H1 (cell line): ENCODE results near the gene CHSY1. TPM values are rescaled to one million over a fixed set of nuclear protein-coding genes. Genes with fewer than 3 reads are reported as not detected.

Source experiments
- CTCF ChIA-PET: fragments of 300-600 bp; sonication (Branson Sonifier 250); formaldehyde crosslinking; loops from one replicate; lab custom pipeline; 2021; ENCODE audit not compliant: partially characterized antibody; lab: Charles Lee
- POLR2A ChIA-PET: fragments of 300-600 bp; sonication (Branson Sonifier 250); formaldehyde crosslinking; loops from one replicate; lab custom pipeline; 2021; ENCODE audit warnings: inconsistent platforms; ENCODE audit not compliant: partially characterized antibody; lab: Charles Lee
- DNase-seq, 2 experiments: peaks; one replicate each; pipeline versions ENCODE4 v3.0.0 to v3.0.0-alpha.2; 2010 to 2022; ENCODE audit warnings: low spot score in 2 of 2, low read depth in 1 of 2, mixed read lengths in 1 of 2
- FAIRE-seq: peaks from 2 replicates; lab custom pipeline; 2011; peaks lifted over from hg19 to GRCh38; lab: Jason Lieb, UNC
- H2AFZ ChIP-seq: 2 replicates; pipeline ENCODE4 v1.8.1; 2012; ENCODE audit warnings: low read length, inconsistent platforms
- H2AK5ac ChIP-seq: 2 replicates; pipeline ENCODE4 v1.6.1; 2013; ENCODE audit warnings: low read depth, low read length
- H2BK120ac ChIP-seq: replicated peaks from 2 replicates; pipeline ENCODE3; 2013; ENCODE audit warnings: low read depth, low read length, inconsistent platforms
- H2BK12ac ChIP-seq: 2 replicates; pipeline ENCODE4 v1.6.1; 2013; ENCODE audit warnings: low read depth, low read length
- H2BK15ac ChIP-seq: 2 replicates; pipeline ENCODE4 v1.6.1; 2013; ENCODE audit warnings: low read length
- H2BK20ac ChIP-seq: 2 replicates; pipeline ENCODE4 v1.6.1; 2013; ENCODE audit warnings: low read length
- H2BK5ac ChIP-seq: 2 replicates; pipeline ENCODE4 v1.6.1; 2013; ENCODE audit warnings: low read depth, low read length
- H3K14ac ChIP-seq: 2 replicates; pipeline ENCODE4 v1.6.1; 2013; ENCODE audit warnings: inconsistent platforms; ENCODE audit not compliant: insufficient read length
- H3K18ac ChIP-seq: 2 replicates; pipeline ENCODE4 v1.6.1; 2013; ENCODE audit warnings: low read length; ENCODE audit errors: extremely low read depth
- H3K23ac ChIP-seq: 2 replicates; pipeline ENCODE4 v1.6.1; 2013; ENCODE audit warnings: inconsistent platforms; ENCODE audit not compliant: insufficient read length
- H3K23me2 ChIP-seq: 2 replicates; pipeline ENCODE4 v1.6.1; 2013; ENCODE audit warnings: low read depth, low read length
- H3K27ac ChIP-seq: 2 replicates; pipeline ENCODE4 v1.6.1; 2011; ENCODE audit warnings: low read depth, low read length, inconsistent platforms
- H3K27me3 ChIP-seq, 4 experiments: replicated peaks in 1 of 4; 1 replicate in 1 of 4; 2 replicates in 3 of 4; pipeline versions ENCODE4 v1.6.1 to v1.8.1; 2011 to 2013; ENCODE audit warnings: low read length in 3 of 4, mild to moderate bottlenecking in 3 of 4, inconsistent platforms in 2 of 4, mixed read lengths in 2 of 4, moderate library complexity in 1 of 4; ENCODE audit not compliant: control insufficient read depth in 3 of 4, insufficient read depth in 3 of 4; ENCODE audit errors: extremely low read depth in 1 of 4
- H3K36me3 ChIP-seq, 4 experiments: 2 replicates each; pipeline versions ENCODE4 v1.6.1 to v1.8.1; 2011 to 2013; ENCODE audit warnings: mild to moderate bottlenecking in 4 of 4, low read length in 3 of 4, moderate library complexity in 2 of 4, control low read depth in 1 of 4, inconsistent platforms in 1 of 4; ENCODE audit not compliant: insufficient read depth in 4 of 4, control insufficient read depth in 2 of 4
- H3K4ac ChIP-seq: replicated peaks from 2 replicates; pipeline ENCODE3; 2013; ENCODE audit warnings: low read length, low read depth, mixed read lengths, inconsistent platforms; ENCODE audit not compliant: insufficient read length
- H3K4me1 ChIP-seq, 4 experiments: replicated peaks in 1 of 4; 1 replicate in 1 of 4; 2 replicates in 3 of 4; pipeline versions ENCODE4 v1.6.1 to v1.8.1; 2011 to 2013; ENCODE audit warnings: low read length in 3 of 4, inconsistent platforms in 2 of 4, mixed read lengths in 1 of 4; ENCODE audit not compliant: insufficient read depth in 4 of 4, control insufficient read depth in 3 of 4
- H3K4me2 ChIP-seq, 2 experiments: 2 replicates each; pipeline versions ENCODE4 v1.6.1 to v1.8.1; 2011 to 2013; ENCODE audit warnings: low read depth in 2 of 2, low read length in 2 of 2, control low read depth in 1 of 2, inconsistent platforms in 1 of 2, mild to moderate bottlenecking in 1 of 2; ENCODE audit not compliant: insufficient read depth in 1 of 2
- H3K4me3 ChIP-seq, 4 experiments: fragments of 200-600, 300-600 bp in 1 of 4; sonication (generic), shearing (Covaris generic), sonication (Bioruptor Twin) in 1 of 4; 2 replicates each; pipeline versions ENCODE4 v1.5.1 to v1.8.1; 2011 to 2016; ENCODE audit warnings: low read length in 4 of 4, low read depth in 3 of 4, control low read depth in 2 of 4, inconsistent platforms in 2 of 4, mild to moderate bottlenecking in 2 of 4, mixed read lengths in 1 of 4, moderate library complexity in 1 of 4; ENCODE audit not compliant: insufficient read depth in 2 of 4; ENCODE audit errors: extremely low read depth in 1 of 4
- H3K56ac ChIP-seq: replicated peaks from 2 replicates; pipeline ENCODE3; 2013; ENCODE audit warnings: low read depth, mild to moderate bottlenecking, mixed read lengths, low read length, inconsistent platforms; ENCODE audit not compliant: insufficient read length
- H3K79me1 ChIP-seq: 2 replicates; pipeline ENCODE4 v1.6.1; 2013; ENCODE audit warnings: low read depth, low read length, control low read depth
- H3K79me2 ChIP-seq, 2 experiments: 2 replicates each; pipeline versions ENCODE4 v1.6.1 to v1.8.1; 2012 to 2013; ENCODE audit warnings: low read length in 2 of 2, mild to moderate bottlenecking in 2 of 2, inconsistent platforms in 1 of 2; ENCODE audit not compliant: insufficient read depth in 2 of 2, control insufficient read depth in 1 of 2
- H3K9ac ChIP-seq, 4 experiments: replicated peaks in 1 of 4; 1 replicate in 1 of 4; 2 replicates in 3 of 4; pipeline versions ENCODE4 v1.6.1 to v1.8.1; 2011 to 2013; ENCODE audit warnings: low read depth in 3 of 4, low read length in 3 of 4, control low read depth in 2 of 4, mild to moderate bottlenecking in 2 of 4, moderate library complexity in 2 of 4, inconsistent platforms in 1 of 4; ENCODE audit errors: extremely low read depth in 1 of 4
- H3K9me3 ChIP-seq, 2 experiments: 2 replicates each; pipeline versions ENCODE4 v1.6.1 to v1.8.1; 2012 to 2013; ENCODE audit warnings: mild to moderate bottlenecking in 2 of 2, moderate library complexity in 2 of 2, control low read depth in 1 of 2, inconsistent platforms in 1 of 2, low read depth in 1 of 2, low read length in 1 of 2, mixed read lengths in 1 of 2; ENCODE audit not compliant: insufficient read depth in 2 of 2
- H4K20me1 ChIP-seq, 2 experiments: replicated peaks in 1 of 2; 2 replicates each; pipeline versions ENCODE3 to v1.8.1; 2011 to 2013; ENCODE audit warnings: inconsistent platforms in 2 of 2, low read length in 2 of 2, mild to moderate bottlenecking in 1 of 2; ENCODE audit not compliant: insufficient read depth in 2 of 2, control insufficient read depth in 1 of 2
- H4K5ac ChIP-seq: 2 replicates; pipeline ENCODE4 v1.6.1; 2013; ENCODE audit warnings: low read length, low read depth, mixed read lengths, inconsistent platforms; ENCODE audit not compliant: insufficient read length
- H4K8ac ChIP-seq: 2 replicates; pipeline ENCODE4 v1.8.0; 2013; ENCODE audit warnings: mild to moderate bottlenecking, moderate library complexity, low read length, inconsistent platforms; ENCODE audit not compliant: insufficient read depth; ENCODE audit errors: extremely low read depth
- H4K91ac ChIP-seq: replicated peaks from 2 replicates; pipeline ENCODE3; 2013; ENCODE audit warnings: low read length, mixed read lengths, inconsistent platforms; ENCODE audit not compliant: insufficient read length
- CTBP2 ChIP-seq: IDR thresholded peaks from 2 replicates; pipeline ENCODE4 v1.7.0; 2011; ENCODE audit warnings: borderline replicate concordance, mild to moderate bottlenecking, moderate library complexity, mixed read lengths, low read length; ENCODE audit not compliant: insufficient read depth, insufficient read length
- NANOG ChIP-seq: IDR thresholded peaks from 2 replicates; pipeline ENCODE4 v1.6.1; 2011; ENCODE audit warnings: low read length, low read depth, mild to moderate bottlenecking, inconsistent platforms; ENCODE audit not compliant: insufficient read depth, poor library complexity, severe bottlenecking
- SIX5 ChIP-seq: IDR thresholded peaks from 2 replicates; pipeline ENCODE4 v1.6.1; 2011; ENCODE audit warnings: mild to moderate bottlenecking, low read depth, low read length
- WGBS, 2 experiments: shearing (Covaris generic) in 1 of 2; methylation state at CpG; one replicate each; pipeline versions ENCODE4 v1.1.6 to v1.1.7; 2013 to 2015; ENCODE audit warnings: low lambda C conversion rate in 2 of 2, mixed read lengths in 2 of 2, inconsistent platforms in 1 of 2, low coverage in 1 of 2, missing lambda C conversion rate in 1 of 2; ENCODE audit not compliant: insufficient replicate concordance in 2 of 2, insufficient coverage in 1 of 2, insufficient read length in 1 of 2; ENCODE audit errors: extremely low coverage in 1 of 2, missing lambda C conversion rate in 1 of 2; 5-methylcytosine and 5-hydroxymethylcytosine counted together
- polyA plus RNA-seq, 7 experiments: library from polyadenylated mRNA; depleted of rRNA in 3 of 7; stranded (reverse) in 5 of 7; unstranded in 2 of 7; fragments of >200 nt in 5 of 7; fragments of 200-250 nt in 2 of 7; gene quantifications; 1 replicate in 5 of 7; 2 replicates in 1 of 7; 4 replicates in 1 of 7; pipeline versions ENCODE4 v1.2.1 to v1.2.3, GENCODE V29; 2011 to 2013; ENCODE audit warnings: missing spikeins in 2 of 7, mixed read lengths in 2 of 7
- total RNA-seq: library from RNA; stranded (reverse); fragmentation: NEBNext Ultra II Directional; extraction: Animal tissue kit (Norgen Biotek cat#: 25700); gene quantifications from 2 replicates; pipeline ENCODE4 v1.2.1, GENCODE V29; 2021

The CHSY1 gene
- total and polyA plus RNA-seq, 2 of the 8 experiments (the other 6 are each of a cell fraction or from before 2014, with no cell fraction given) = 24.9 to 60.7 TPM

DNA sequence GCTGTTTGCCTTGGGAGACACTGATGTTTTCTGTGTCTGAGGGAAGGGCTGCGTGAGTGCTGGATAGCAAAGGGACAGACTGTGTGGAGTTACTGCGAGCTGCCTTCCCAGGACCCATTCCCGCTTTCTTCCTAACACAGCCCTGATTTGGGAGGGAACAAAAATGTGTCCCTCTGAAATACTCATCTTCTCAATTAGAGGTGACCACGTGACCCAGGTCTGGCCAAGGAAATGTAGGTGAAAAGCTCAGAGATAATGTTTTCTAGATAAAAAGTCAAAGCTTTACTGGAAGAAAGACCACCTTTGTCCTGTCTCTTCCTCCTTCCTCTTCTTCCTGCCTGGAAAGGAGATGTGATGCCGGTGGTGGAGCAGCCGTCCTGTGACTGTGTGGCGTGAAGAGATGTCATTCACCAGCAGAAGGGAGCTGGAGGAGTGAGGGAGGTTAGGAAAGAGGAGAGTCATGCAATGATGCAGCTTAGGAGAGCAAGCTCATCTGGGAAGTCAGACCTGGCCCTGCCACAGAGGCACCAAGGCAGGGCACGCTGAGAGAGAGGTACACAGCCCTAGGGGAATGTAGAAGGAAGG lies 105.6 kb downstream of the CHSY1 start:
- Histone ChIP-seq H3K14ac (no peak overlapping the region), H3K27me3 (no peaks in the 10 kb centered on the region; a peak in 2 of 7 replicates), H3K18ac (no peak overlapping the region), H3K36me3 (no peaks in the 10 kb centered on the region), H2AFZ (no peak overlapping the region), H4K20me1 (peaks cover 0 to 2% of the 10 kb centered on the region in 2 experiments), H3K9ac (no peak overlapping the region), H3K27ac (no peak overlapping the region), H3K56ac (no peak overlapping the region), H2AK5ac (no peak overlapping the region), H3K23me2 (peaks cover 10% of the 10 kb centered on the region), H3K4ac (no peak overlapping the region), H4K91ac (no peak overlapping the region), H2BK12ac (peak overlapping the region; percentile 86; the same call in 1 of the 2 replicates), H2BK15ac (no peak overlapping the region), H3K4me2 (no peak overlapping the region), H3K23ac (no peak overlapping the region), H3K79me1 (no peaks in the 10 kb centered on the region), H4K8ac (no peak overlapping the region), H2BK5ac (no peak overlapping the region), H3K9me3 (no peaks in the 10 kb centered on the region), H3K4me1 (no peaks in the 10 kb centered on the region; a peak in 1 of 7 replicates), H2BK120ac (no peak overlapping the region), H3K79me2 (no peaks in the 10 kb centered on the region), H3K4me3 (no peak overlapping the region), H2BK20ac (peak overlapping the region; percentile 34; the same call in 1 of the 2 replicates), H4K5ac (no peak overlapping the region)
- ChIA-PET CTCF (interaction anchor here (0.5 to 5.0 kb wide), 9 partner anchors 11 to 366 kb away, joined by 3 to 16 read pairs (median 4); no protein-coding TSS in a partner anchor), POLR2A (no interaction called here)
- FAIRE-seq (no peak), DNase-seq (no peak)
- WGBS, 2 experiments = 88% methylated on average over 8 of the region's 8 CpGs; no CpG with 5 or more reads in 1 of the 2 experiments
- TF ChIP-seq NANOG (no peak), SIX5 (no peak), CTBP2 (no peak)
